ENCODE measurements around the gene HCFC1R1. TPM values are rescaled to one million over a fixed set of nuclear protein-coding genes. Genes with fewer than 3 reads are reported as not detected.

HCFC1R1 gene
- total RNA-seq, 2 donors from 2014 or later = 49.8 to 59.1 TPM

DNA sequence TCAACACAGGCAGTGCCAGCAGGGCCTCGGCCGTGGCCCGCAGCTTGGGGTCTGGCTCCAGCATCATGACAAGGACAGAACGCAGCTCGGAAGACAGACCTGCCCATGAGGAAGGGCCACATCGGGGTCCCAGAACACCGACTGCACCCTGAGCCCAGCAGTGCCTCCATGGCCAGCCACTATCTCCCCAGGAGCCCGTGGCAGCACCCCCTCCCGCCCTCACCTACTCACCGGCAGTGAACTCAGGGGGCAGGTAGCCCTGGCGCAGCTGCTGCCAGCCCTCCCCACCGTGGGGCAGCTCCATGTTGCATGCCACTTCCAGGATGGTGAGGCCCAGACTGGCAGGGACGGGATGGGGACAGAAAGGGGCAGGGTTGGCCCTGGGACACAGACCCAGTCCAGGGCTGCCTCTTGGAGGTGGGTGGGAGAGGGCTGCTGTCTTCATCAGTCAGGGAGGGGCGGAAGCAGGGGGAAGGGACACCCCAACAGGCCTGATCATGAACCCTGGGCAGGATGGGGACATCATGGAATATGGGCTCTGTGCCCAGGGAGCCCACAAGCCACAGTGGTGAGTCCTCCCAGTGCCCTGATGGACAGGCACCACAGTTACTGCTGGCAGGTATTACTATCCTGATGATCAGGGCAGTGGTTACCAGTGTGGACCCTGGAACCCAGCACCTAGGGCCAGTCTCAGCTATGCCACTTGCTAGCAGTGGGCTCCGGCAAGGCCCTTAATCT is 49.3 kb downstream of the HCFC1R1 start:
- peaks cover 6% of the 10 kb centered on the region for H3K4me1 Mint-ChIP-seq
- H3K27ac Mint-ChIP-seq = no peak overlapping the region
- H3K27me3 ChIP-seq (ENCODE audit: control insufficient read depth, insufficient read depth, low read length, poor library complexity, severe bottlenecking) = no peaks in the 10 kb centered on the region
- no peak overlapping the region for H3K4me3 ChIP-seq (ENCODE audit: low read length)
- peaks cover 16% of the 10 kb centered on the region for H3K36me3 Mint-ChIP-seq (ENCODE audit: low read depth)
- no peaks in the 10 kb centered on the region for H3K9me3 Mint-ChIP-seq
- WGBS, 2 experiments (ENCODE audit: insufficient coverage in 1 of 2, insufficient read length in 1 of 2) = 93 to 96% methylated on average over 3 to 15 of the region's 15 CpGs
- TF ChIP-seq, protein P1, sequence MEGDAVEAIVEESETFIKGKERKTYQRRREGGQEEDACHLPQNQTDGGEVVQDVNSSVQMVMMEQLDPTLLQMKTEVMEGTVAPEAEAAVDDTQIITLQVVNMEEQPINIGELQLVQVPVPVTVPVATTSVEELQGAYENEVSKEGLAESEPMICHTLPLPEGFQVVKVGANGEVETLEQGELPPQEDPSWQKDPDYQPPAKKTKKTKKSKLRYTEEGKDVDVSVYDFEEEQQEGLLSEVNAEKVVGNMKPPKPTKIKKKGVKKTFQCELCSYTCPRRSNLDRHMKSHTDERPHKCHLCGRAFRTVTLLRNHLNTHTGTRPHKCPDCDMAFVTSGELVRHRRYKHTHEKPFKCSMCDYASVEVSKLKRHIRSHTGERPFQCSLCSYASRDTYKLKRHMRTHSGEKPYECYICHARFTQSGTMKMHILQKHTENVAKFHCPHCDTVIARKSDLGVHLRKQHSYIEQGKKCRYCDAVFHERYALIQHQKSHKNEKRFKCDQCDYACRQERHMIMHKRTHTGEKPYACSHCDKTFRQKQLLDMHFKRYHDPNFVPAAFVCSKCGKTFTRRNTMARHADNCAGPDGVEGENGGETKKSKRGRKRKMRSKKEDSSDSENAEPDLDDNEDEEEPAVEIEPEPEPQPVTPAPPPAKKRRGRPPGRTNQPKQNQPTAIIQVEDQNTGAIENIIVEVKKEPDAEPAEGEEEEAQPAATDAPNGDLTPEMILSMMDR (conservative IDR thresholded peaks at IDR 0.05) = no peak
- H3K9ac ChIP-seq (ENCODE audit: extremely low read depth, low read length, poor library complexity, severe bottlenecking) = no peak overlapping the region
- H3K4me3 Mint-ChIP-seq = no peak overlapping the region
- H3K27me3 Mint-ChIP-seq (ENCODE audit: insufficient read depth) = no peaks in the 10 kb centered on the region
- H3K27ac ChIP-seq (ENCODE audit: low read depth, low read length) = no peak overlapping the region
- H3K36me3 ChIP-seq (ENCODE audit: control insufficient read depth, insufficient read depth, low read length) = peaks cover 29% of the 10 kb centered on the region
- no peak for DNase-seq
- H3K9me3 ChIP-seq (ENCODE audit: control insufficient read depth, low read length) = no peaks in the 10 kb centered on the region
- peaks cover 9% of the 10 kb centered on the region for H3K4me1 ChIP-seq (ENCODE audit: control insufficient read depth, insufficient read depth, low read length)

DNA sequence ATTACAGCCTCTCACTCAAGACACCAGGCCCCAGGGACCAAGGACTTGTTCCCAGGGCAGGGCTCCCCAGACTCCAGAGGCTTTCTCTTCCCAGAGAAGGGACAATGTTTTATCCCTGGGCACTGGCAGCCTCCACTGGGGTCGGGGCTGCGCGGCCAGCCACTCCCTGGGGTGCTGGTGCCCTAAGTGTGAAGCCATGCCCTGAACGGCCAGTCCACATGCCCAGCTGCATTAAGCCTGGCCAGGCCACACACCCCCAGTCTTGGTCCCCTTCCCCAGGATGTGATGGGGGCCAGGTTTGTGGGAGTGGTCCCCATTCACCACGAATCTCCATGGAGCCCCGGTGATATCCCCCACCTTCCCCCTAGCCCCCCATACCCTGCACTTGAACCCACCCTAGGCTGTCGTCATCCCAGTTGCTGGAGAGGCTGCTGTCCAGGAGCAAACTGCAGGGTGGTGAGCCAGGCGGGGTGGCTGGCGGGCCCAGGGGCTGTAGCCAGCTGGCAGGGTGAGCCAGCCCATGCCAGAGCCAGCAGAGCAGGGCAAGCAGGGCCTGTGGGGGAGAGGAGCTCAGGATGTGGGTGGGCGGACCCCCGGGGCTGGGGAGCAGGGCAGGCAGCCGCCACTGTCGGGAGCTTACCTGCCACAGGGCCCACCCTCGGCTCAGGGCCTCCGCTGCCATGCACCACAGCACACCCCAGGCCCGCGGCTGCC is 50.0 kb downstream of the HCFC1R1 start:
- no peak overlapping the region for H3K9ac ChIP-seq (ENCODE audit: extremely low read depth, low read length, poor library complexity, severe bottlenecking)

DNA sequence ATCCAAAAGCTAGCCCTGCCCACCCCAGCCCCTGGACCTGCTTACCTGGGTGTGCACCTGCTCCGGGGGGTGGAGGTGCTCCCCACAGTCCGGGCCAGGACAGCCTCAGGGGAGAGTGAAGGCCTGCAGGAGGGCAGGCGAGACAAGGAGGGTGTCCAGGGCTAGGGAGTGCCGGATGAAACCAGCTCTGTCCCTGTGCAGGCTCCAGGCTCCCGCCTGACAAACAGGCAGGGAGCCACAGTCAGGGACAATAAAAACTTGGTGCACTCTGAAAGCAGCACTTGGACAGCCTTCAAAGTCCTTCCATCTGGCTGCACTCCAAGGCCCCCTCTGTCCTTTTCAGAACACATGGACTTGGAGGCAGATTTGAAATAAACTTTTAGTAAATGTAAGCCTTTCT is 50.6 kb downstream of the HCFC1R1 start:
- Mint-ChIP-seq H3K4me1 (peaks cover 4% of the 10 kb centered on the region), H3K36me3 (ENCODE audit: low read depth) (peaks cover 15% of the 10 kb centered on the region), H3K27me3 (ENCODE audit: insufficient read depth) (peaks cover 8% of the 10 kb centered on the region), H3K4me3 (no peak overlapping the region), H3K9me3 (no peaks in the 10 kb centered on the region), H3K27ac (no peak overlapping the region)
- Histone ChIP-seq H3K9me3 (ENCODE audit: control insufficient read depth, low read length) (no peaks in the 10 kb centered on the region), H3K9ac (ENCODE audit: extremely low read depth, low read length, poor library complexity, severe bottlenecking) (no peak overlapping the region), H3K4me3 (ENCODE audit: low read length) (no peak overlapping the region), H3K4me1 (ENCODE audit: control insufficient read depth, insufficient read depth, low read length) (peaks cover 14% of the 10 kb centered on the region), H3K27me3 (ENCODE audit: control insufficient read depth, insufficient read depth, low read length, poor library complexity, severe bottlenecking) (no peaks in the 10 kb centered on the region), H3K27ac (ENCODE audit: low read depth, low read length) (no peak overlapping the region), H3K36me3 (ENCODE audit: control insufficient read depth, insufficient read depth, low read length) (peaks cover 27% of the 10 kb centered on the region)
- no peak for DNase-seq
- TF ChIP-seq, protein P1 (conservative IDR thresholded peaks at IDR 0.05) = no peak
- WGBS, 2 experiments (ENCODE audit: insufficient coverage in 1 of 2, insufficient read length in 1 of 2) = 95 to 97% methylated on average over 3 to 5 of the region's 5 CpGs

More for the DNA sequence above, 50.0 kb downstream of the HCFC1R1 start:
- H3K4me3 Mint-ChIP-seq = no peak overlapping the region
- Histone ChIP-seq H3K9me3 (ENCODE audit: control insufficient read depth, low read length) (no peaks in the 10 kb centered on the region), H3K4me1 (ENCODE audit: control insufficient read depth, insufficient read depth, low read length) (peaks cover 9% of the 10 kb centered on the region), H3K27me3 (ENCODE audit: control insufficient read depth, insufficient read depth, low read length, poor library complexity, severe bottlenecking) (no peaks in the 10 kb centered on the region), H3K27ac (ENCODE audit: low read depth, low read length) (no peak overlapping the region), H3K36me3 (ENCODE audit: control insufficient read depth, insufficient read depth, low read length) (peaks cover 29% of the 10 kb centered on the region), H3K4me3 (ENCODE audit: low read length) (no peak overlapping the region)
- WGBS, 2 experiments (ENCODE audit: insufficient coverage in 1 of 2, insufficient read length in 1 of 2) = 95 to 96% methylated on average over 9 to 17 of the region's 17 CpGs
- peaks cover 4% of the 10 kb centered on the region for H3K4me1 Mint-ChIP-seq
- no peak overlapping the region for H3K27ac Mint-ChIP-seq
- peaks cover 2% of the 10 kb centered on the region for H3K27me3 Mint-ChIP-seq (ENCODE audit: insufficient read depth)
- DNase-seq = no peak
- TF ChIP-seq, protein P1 (conservative IDR thresholded peaks at IDR 0.05) = no peak
- H3K9me3 Mint-ChIP-seq = no peaks in the 10 kb centered on the region
- H3K36me3 Mint-ChIP-seq (ENCODE audit: low read depth) = peaks cover 14% of the 10 kb centered on the region

Other genes with a start within 250 kb of the HCFC1R1 start
- 100 to 1,000 TPM; 264 to 272 TPM for gene ELOB, start 246.7 kb downstream of the HCFC1R1 start, total RNA-seq
- under 1 TPM in 1 of 2 donors, not detected in 1; 0.35 TPM for gene PRSS33, start 236.4 kb downstream of the HCFC1R1 start, total RNA-seq
- gene PRSS41, start 225.5 kb downstream of the HCFC1R1 start, total RNA-seq = not detected
- gene PRSS21, start 206.7 kb downstream of the HCFC1R1 start, total RNA-seq = not detected
- not detected for gene ZG16B, start 193.6 kb downstream of the HCFC1R1 start, total RNA-seq
- 1 to 10 TPM; 5.0 to 6.2 TPM for gene PRSS22, start 165.8 kb downstream of the HCFC1R1 start, total RNA-seq
- 10 to 100 TPM; 30.9 to 35.5 TPM for gene FLYWCH2, start 140.7 kb downstream of the HCFC1R1 start, total RNA-seq
- gene FLYWCH1, start 112.0 kb downstream of the HCFC1R1 start, total RNA-seq = 10 to 100 TPM; 20.5 to 33.6 TPM
- 1 to 10 TPM; 5.0 to 8.4 TPM for gene KREMEN2, start 59.7 kb downstream of the HCFC1R1 start, total RNA-seq
- 10 to 100 TPM; 30.5 to 32.0 TPM for gene PAQR4, start 54.6 kb downstream of the HCFC1R1 start, total RNA-seq
- 100 to 1,000 TPM in 1 of 2 donors, 10 to 100 TPM in 1; 88.5 to 101 TPM for gene PKMYT1, start 43.5 kb downstream of the HCFC1R1 start, total RNA-seq
- under 1 TPM in 1 of 2 donors, not detected in 1; 0.18 TPM for gene CLDN9, start 11.0 kb downstream of the HCFC1R1 start, total RNA-seq
- gene CLDN6, start 5.8 kb downstream of the HCFC1R1 start, total RNA-seq = 100 to 1,000 TPM; 404 to 572 TPM
- gene TNFRSF12A, start 3.6 kb downstream of the HCFC1R1 start, total RNA-seq = 10 to 100 TPM; 37.8 to 43.5 TPM
- gene THOC6, start 93 bp upstream of the HCFC1R1 start, total RNA-seq = 10 to 100 TPM; 45.8 to 52.4 TPM
- gene BICDL2, start 13.0 kb upstream of the HCFC1R1 start, total RNA-seq = 1 to 10 TPM; 4.7 to 8.2 TPM
- gene MMP25, start 22.6 kb upstream of the HCFC1R1 start, total RNA-seq = 1 to 10 TPM; 4.5 to 6.1 TPM
- gene IL32, start 41.7 kb upstream of the HCFC1R1 start, total RNA-seq = 1 to 10 TPM; 2.0 to 4.0 TPM
- gene ZSCAN10, start 75.4 kb upstream of the HCFC1R1 start, total RNA-seq = 10 to 100 TPM; 36.6 to 70.0 TPM
- 10 to 100 TPM; 15.4 to 18.3 TPM for gene ZNF205, start 88.6 kb upstream of the HCFC1R1 start, total RNA-seq
- 1 to 10 TPM; 5.1 to 6.3 TPM for gene ZNF213, start 111.1 kb upstream of the HCFC1R1 start, total RNA-seq
- under 1 TPM in 1 of 2 donors, not detected in 1; 0.29 TPM for gene OR1F1, start 164.3 kb upstream of the HCFC1R1 start, total RNA-seq
- gene ZNF200, start 211.2 kb upstream of the HCFC1R1 start, total RNA-seq = 10 to 100 TPM; 11.2 TPM
- gene MEFV, start 232.7 kb upstream of the HCFC1R1 start, total RNA-seq = not detected